Activated T-helper 1 cell treated with anti-CD3 and anti-CD28 coated beads, Interleukin-12 subunit alpha, Interleukin-12 subunit beta, Interleukin-2, Interleukin-4 antibody, amounts not matched to agents 30 ng/mL and 10 ng/mL and 1 ng/mL, durations not matched to agents 14 hours and 24 hours and 36 hours (primary cell): Measurements from ENCODE around the gene AHNAK2. TPM values are rescaled to one million over a fixed set of nuclear protein-coding genes. Genes with fewer than 3 reads are reported as not detected.

Source experiments
- DNase-seq: peaks from one replicate; pipeline ENCODE4 v3.0.0; 2021; ENCODE audit warnings: low spot score
- H3K27ac Mint-ChIP-seq: one replicate; pipeline ENCODE4 v1.8.0; 2021; ENCODE audit warnings: mild to moderate bottlenecking, mixed read lengths
- H3K27me3 Mint-ChIP-seq: one replicate; pipeline ENCODE4 v1.8.0; 2022; ENCODE audit warnings: mild to moderate bottlenecking, moderate library complexity, mixed read lengths; ENCODE audit not compliant: insufficient read depth
- H3K36me3 Mint-ChIP-seq: one replicate; pipeline ENCODE4 v1.8.0; 2021; ENCODE audit warnings: low read depth, mixed read lengths
- H3K4me1 Mint-ChIP-seq: one replicate; pipeline ENCODE4 v1.8.0; 2021; ENCODE audit warnings: low read depth, mixed read lengths
- H3K4me3 Mint-ChIP-seq: one replicate; pipeline ENCODE4 v1.8.0; 2021; ENCODE audit warnings: mild to moderate bottlenecking, moderate library complexity, mixed read lengths
- H3K9me3 Mint-ChIP-seq: one replicate; pipeline ENCODE4 v1.8.0; 2021; ENCODE audit warnings: mixed read lengths
- intact Hi-C: fragments of 100-400 bp; cut with micrococcal nuclease; formaldehyde crosslinking; loops from one replicate; pipeline ENCODE4 v1.15.1; 2024
- total RNA-seq: library from RNA; stranded (reverse); gene quantifications from 2 replicates; pipeline ENCODE4 v1.2.3, GENCODE V29; 2022

Gene AHNAK2
- total RNA-seq, 1 donor from 2014 or later, result 0.05 TPM

DNA sequence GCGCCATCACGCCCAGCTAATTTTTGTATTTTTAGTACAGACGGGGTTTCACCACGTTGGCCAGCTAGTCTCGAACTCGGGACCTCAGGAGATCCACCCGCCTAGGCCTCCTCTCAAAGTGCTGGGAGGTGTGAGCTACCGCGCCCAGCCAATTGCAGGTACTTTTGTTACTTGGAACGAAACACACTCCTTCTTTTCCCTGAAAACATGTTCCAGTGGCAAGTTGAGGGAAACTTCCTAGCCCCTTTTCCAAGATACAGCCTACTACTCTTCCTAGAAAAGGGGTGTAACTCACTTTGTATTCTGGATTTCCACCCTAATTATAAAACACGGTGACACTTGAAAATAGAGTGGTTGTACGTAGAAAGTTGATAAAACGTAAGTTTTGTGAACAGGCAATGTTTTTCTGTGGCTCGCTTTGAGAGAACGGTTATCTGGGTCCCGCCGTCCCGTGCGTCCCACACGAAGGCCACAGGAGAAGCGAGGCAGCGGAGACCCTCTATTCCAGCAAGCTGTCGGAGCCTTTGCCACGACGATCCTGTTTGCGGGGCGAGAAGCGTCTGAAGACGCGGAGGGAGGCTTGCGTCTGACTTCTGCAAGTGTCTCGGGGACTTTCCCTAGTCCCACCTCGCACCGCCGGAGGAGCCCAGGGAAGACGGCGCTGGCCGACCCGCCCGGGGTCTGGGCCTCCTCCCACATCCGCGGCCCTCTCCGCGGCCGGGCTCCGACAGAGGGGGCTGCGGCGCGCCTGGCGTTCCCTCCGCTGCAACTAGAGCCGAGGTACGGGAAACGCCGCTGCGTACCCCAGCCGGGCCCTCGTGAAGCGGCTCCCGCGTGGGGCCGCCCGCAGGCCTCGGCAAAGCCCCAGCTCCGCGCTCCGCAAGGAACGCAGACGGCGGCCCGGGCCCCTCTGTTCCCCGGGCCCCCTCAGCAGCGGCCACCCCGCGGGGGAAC, 42.0 kb upstream of the AHNAK2 start:
- H3K4me1 Mint-ChIP-seq, result peaks cover 72% of the 10 kb centered on the region
- H3K27ac Mint-ChIP-seq, result peak overlapping the region; percentile 83
- H3K27me3 Mint-ChIP-seq, result no peaks in the 10 kb centered on the region
- H3K36me3 Mint-ChIP-seq, result peaks cover 36% of the 10 kb centered on the region
- H3K4me3 Mint-ChIP-seq, result peak overlapping the region; percentile 92
- no peaks in the 10 kb centered on the region for H3K9me3 Mint-ChIP-seq
- intact Hi-C loops, result loop anchor here (2.0 kb wide), 1 partner anchor 67 kb away; no protein-coding TSS in a partner anchor
- peak; percentile 48 for DNase-seq

DNA sequence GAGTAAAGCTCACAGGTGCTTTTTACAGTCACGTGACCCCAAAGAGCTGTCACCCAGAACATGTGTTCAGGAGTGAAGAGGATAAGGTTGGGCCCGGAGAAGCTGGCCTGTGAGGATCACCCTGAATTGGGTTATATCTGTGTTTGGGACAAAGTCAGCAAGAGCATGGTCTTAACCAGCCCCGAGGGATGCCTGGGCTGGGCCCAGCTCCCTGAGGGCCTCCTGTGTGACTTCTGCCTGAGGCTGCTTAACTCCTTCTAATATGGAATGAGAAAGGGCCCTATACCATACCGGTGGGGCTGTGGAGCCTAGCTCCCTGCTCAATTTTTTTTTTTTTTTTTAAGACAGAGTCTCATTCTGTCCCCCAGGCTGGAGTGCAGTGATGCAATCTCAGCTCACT, 40.2 kb upstream of the AHNAK2 start:
- H3K9me3 Mint-ChIP-seq, result no peaks in the 10 kb centered on the region
- DNase-seq, result no peak
- no peak overlapping the region for H3K27ac Mint-ChIP-seq
- peaks cover 76% of the 10 kb centered on the region for H3K4me1 Mint-ChIP-seq
- H3K27me3 Mint-ChIP-seq, result no peaks in the 10 kb centered on the region
- intact Hi-C loops, result no loop called here
- peak overlapping the region; percentile 92 for H3K4me3 Mint-ChIP-seq
- peaks cover 37% of the 10 kb centered on the region for H3K36me3 Mint-ChIP-seq

DNA sequence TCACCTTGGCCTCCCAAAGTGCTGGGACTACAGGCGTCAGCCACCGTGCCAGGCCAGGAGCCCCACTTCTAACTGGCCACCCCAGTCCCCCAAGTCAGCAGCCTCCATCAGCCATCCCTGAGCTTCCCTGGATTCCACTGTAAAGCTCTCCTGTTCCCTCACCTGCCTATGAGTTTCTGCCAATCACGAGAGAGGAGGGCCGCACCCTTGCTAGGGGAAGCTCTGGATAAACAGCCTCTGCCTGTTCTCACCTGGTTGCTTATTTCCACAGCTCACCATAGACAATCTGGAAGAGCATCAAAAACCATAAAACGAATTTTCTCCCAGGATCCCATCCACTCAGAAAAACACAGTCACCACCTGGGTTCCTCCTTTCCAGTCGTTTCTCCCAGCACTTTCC, 37.7 kb upstream of the AHNAK2 start:
- Mint-ChIP-seq H3K36me3 (peaks cover 44% of the 10 kb centered on the region), H3K27ac (peak overlapping the region; percentile 67), H3K27me3 (no peaks in the 10 kb centered on the region), H3K4me3 (peak overlapping the region; percentile 42), H3K4me1 (peaks cover 64% of the 10 kb centered on the region), H3K9me3 (no peaks in the 10 kb centered on the region)
- DNase-seq, result no peak
- intact Hi-C loops, result no loop called here

DNA sequence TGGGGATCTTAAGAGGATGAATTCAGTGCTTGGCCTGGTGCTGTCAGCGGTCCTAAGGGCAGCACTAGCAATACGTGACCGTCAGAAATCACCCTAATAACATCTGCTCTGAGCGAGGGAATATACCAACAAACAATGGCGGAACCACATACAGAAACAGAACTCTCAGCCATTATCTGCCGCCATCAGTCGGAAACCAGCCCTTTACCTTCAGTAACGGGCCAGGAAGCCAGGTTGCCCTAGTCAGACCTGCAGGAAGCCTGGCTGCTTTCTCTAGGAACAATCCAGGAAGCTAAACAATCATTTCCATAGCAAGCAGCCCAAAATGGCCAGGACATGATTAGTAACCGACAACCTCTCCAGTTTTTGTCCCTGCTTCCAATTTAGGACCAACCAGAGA, 37.1 kb upstream of the AHNAK2 start:
- intact Hi-C loops, result no loop called here
- Mint-ChIP-seq H3K36me3 (peaks cover 47% of the 10 kb centered on the region), H3K27ac (peak overlapping the region; percentile 3), H3K27me3 (no peaks in the 10 kb centered on the region), H3K4me1 (peaks cover 64% of the 10 kb centered on the region), H3K4me3 (peak overlapping the region; percentile 8), H3K9me3 (no peaks in the 10 kb centered on the region)
- DNase-seq, result no peak

DNA sequence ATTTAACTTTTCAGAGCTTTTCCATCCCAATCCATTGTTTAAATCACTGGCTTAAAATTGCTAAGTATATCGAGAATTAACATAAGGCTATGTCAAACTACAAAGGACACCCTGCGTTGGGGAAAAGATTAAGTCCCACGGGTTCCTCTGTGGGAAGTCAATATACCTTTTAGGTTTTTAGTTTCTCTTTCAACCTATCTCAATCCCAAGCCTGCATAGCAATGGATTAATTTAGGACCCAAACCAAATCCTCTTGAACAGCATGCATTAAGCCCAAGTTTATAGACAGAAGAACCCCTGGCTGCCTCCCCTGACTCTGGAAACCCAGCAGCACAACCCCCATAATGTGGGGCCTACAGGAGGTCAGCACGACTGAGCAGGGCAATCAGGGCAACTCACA, 36.5 kb upstream of the AHNAK2 start:
- Mint-ChIP-seq H3K9me3 (no peaks in the 10 kb centered on the region), H3K27ac (no peak overlapping the region), H3K4me3 (no peak overlapping the region), H3K36me3 (peaks cover 42% of the 10 kb centered on the region), H3K4me1 (peaks cover 62% of the 10 kb centered on the region), H3K27me3 (no peaks in the 10 kb centered on the region)
- intact Hi-C loops, result loop anchor here (5.0 kb wide), 1 partner anchor 33 kb away; no protein-coding TSS in a partner anchor
- DNase-seq, result no peak

DNA sequence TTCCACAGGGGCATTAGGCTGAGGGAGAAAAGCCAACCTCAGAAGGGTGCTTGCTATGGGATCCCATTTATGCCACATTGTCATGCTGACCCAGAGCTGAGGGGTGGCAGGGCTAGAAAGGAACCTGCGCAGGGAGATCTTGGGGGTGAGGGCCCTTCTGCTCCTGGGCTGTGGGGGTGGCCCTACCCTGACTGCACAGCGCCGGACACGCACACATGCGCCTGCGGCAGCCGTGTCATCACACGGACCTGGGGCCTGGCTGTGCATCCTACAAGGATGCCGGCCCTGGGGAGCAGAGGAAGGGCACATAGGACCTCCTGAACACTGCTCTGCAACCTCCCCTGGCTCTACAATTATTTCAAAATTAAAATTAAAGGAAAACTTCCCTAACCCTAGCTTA, 35.9 kb upstream of the AHNAK2 start:
- Mint-ChIP-seq H3K4me3 (no peak overlapping the region), H3K4me1 (peaks cover 56% of the 10 kb centered on the region), H3K27me3 (no peaks in the 10 kb centered on the region), H3K36me3 (peaks cover 39% of the 10 kb centered on the region), H3K9me3 (no peaks in the 10 kb centered on the region), H3K27ac (peak overlapping the region; percentile 15)
- intact Hi-C loops, result loop anchor here (5.0 kb wide), 1 partner anchor 33 kb away; no protein-coding TSS in a partner anchor
- no peak for DNase-seq

DNA sequence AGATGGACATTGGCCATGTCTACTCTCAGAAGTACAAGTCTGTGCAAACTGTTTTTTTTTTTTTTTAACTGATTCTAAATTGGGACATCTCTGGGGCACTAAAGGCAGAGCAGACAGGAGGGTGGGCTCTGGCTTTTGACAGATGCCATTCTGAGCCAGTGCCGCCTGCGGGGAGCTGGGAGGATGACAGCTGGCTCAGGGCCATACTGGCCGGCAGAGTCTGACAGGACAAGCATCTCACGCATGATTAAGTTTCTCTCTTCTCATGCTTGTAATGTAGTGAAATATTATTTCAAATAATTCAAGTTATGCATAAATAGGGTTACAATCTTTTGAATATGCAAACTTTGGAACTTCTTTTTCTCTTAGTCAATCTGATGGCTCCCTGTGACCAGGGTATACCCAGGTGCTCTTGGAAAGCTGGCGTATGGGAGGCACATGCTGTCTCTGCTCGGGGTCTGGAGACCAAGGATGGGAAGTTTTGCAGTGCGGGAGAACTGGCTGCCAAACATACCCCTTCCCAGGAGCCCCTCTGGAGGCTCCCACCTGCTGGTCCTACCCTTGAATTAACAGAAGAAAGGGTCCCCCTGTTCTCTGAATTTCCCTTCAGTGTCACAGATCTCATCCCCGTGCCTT, 35.1 kb upstream of the AHNAK2 start:
- H3K4me1 Mint-ChIP-seq, result peaks cover 50% of the 10 kb centered on the region
- no peak for DNase-seq
- peak overlapping the region; percentile 55 for H3K27ac Mint-ChIP-seq
- H3K9me3 Mint-ChIP-seq, result no peaks in the 10 kb centered on the region
- no peaks in the 10 kb centered on the region for H3K27me3 Mint-ChIP-seq
- H3K4me3 Mint-ChIP-seq, result no peak overlapping the region
- H3K36me3 Mint-ChIP-seq, result peaks cover 41% of the 10 kb centered on the region
- intact Hi-C loops, result loop anchor here (5.0 kb wide), 1 partner anchor 34 kb away; no protein-coding TSS in a partner anchor

DNA sequence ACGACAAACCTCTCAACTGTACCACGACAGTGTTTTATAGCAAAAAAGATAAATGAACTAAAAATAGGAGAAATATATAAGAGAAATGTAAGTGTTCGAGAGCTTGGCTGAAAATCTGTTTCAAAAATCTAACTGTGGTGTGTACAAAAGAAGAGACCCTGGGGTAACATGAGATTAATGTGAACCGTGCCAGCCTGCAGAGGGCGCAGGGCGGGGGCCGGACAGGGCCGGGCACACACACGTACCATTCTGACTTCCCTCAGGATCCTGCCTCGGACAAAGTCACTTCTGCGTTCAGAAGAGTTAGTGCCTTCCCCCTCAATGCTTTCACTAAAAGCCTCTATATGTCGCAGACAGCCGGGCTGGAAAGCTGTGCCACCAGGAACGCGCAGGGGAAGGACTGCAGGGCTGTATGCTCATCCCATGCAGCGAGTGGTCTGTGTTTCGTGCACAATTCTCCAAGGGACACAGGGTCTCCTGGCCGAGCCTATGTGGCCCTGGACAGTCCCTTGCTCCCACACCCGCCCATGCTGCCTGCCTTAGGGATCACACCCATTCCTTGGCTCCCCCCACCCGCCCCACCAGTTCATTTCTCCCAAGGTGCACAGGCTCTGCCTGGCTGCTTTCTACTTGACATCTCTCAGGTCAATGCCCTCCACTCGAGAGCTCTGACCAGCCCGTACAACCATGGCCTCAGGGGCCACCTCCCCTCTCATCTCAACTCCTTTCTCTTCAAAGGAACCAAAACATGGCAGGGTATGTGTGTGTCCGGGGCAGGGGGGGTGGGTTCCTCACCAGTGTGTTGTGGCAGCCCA, 34.2 kb upstream of the AHNAK2 start:
- Mint-ChIP-seq H3K4me1 (peaks cover 42% of the 10 kb centered on the region), H3K4me3 (no peak overlapping the region), H3K36me3 (peaks cover 40% of the 10 kb centered on the region), H3K9me3 (no peaks in the 10 kb centered on the region), H3K27ac (no peak overlapping the region), H3K27me3 (no peaks in the 10 kb centered on the region)
- no peak for DNase-seq
- intact Hi-C loops, result loop anchor here (5.0 kb wide), 1 partner anchor 35 kb away; no protein-coding TSS in a partner anchor

DNA sequence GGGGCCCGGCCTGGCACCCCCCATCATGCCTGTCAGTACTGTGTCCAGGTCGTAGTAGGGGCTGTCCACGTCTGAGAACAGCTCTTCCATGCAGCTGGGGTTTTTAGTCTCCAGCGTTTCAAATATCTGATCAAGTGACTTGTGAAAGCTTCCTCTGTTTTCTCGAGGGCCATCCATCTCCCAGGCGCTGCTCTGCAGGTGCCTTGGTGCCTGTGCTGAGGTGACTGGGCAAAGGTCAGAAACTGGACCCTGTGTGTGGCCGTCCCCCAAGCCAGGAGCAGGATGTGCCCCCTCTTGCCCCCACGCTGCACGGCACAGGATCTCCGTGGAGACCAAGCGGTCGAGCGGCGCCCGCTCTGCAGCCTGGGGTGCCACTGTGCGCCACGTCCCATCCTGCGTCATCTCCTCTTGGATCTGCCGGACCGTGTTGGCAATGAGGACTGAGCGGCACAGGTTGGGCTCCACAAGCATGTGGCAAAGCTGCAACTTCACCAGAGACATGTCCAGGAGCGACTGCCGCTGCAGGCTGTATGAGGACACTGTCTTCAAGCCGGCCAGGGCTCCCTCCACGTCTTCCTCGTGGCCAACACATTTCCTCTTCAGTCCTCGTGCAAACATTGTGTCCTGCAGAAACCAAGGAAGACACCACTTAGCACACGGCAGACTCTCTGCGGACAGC, 33.3 kb upstream of the AHNAK2 start:
- Mint-ChIP-seq H3K4me1 (peaks cover 33% of the 10 kb centered on the region), H3K27ac (no peak overlapping the region), H3K4me3 (no peak overlapping the region), H3K9me3 (no peaks in the 10 kb centered on the region), H3K27me3 (no peaks in the 10 kb centered on the region), H3K36me3 (peaks cover 36% of the 10 kb centered on the region)
- intact Hi-C loops, result loop anchor here (5.0 kb wide), 1 partner anchor 36 kb away; no protein-coding TSS in a partner anchor
- DNase-seq, result no peak

DNA sequence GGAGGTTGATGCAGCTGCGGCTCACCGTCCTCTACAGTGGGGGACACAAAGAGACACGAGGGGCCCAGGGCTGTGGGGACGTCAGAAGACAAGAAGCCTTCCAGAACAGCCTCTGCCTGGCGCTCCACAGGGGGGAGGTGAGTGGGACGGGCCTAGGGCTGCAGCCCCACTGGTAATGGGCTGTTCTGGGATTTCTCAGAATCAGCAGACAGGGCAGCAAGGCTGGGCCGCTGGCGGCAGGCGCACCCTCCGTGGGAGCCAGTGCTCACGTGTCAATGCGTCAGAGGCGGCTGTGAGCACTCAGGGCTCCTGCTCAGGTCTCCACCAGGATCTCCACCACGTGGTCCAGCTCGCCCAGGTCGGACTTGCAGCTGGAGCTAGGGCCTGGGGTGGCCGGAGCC, 32.7 kb upstream of the AHNAK2 start:
- peaks cover 28% of the 10 kb centered on the region for H3K4me1 Mint-ChIP-seq
- H3K36me3 Mint-ChIP-seq, result peaks cover 34% of the 10 kb centered on the region
- DNase-seq, result no peak
- intact Hi-C loops, result loop anchor here (5.0 kb wide), 1 partner anchor 36 kb away; no protein-coding TSS in a partner anchor
- H3K4me3 Mint-ChIP-seq, result no peak overlapping the region
- no peak overlapping the region for H3K27ac Mint-ChIP-seq
- no peaks in the 10 kb centered on the region for H3K9me3 Mint-ChIP-seq
- H3K27me3 Mint-ChIP-seq, result no peaks in the 10 kb centered on the region

DNA sequence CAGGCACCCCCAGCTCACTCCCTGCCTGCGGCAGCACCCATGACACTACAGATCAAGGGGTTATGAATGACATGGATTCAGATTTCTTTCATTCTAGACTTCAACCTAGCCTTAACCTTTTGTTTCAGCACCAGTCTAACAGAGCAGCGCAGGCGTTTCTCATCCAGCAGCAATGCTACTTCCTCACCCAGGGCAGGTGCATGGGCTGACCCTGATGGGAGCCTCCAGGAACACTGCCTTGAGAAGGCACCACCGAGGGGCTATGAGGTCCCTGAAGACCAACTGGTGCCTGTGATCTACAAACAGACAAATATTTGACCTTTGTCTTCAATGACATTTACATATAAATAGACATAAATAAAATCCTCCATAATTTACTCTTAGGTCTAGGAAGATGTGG, 31.9 kb upstream of the AHNAK2 start:
- peaks cover 20% of the 10 kb centered on the region for H3K4me1 Mint-ChIP-seq
- intact Hi-C loops, result loop anchor here (5.0 kb wide), 1 partner anchor 37 kb away; no protein-coding TSS in a partner anchor

More for the DNA sequence above, 31.9 kb upstream of the AHNAK2 start:
- Mint-ChIP-seq H3K36me3 (peaks cover 28% of the 10 kb centered on the region), H3K27ac (no peak overlapping the region), H3K9me3 (no peaks in the 10 kb centered on the region), H3K4me3 (no peak overlapping the region), H3K27me3 (no peaks in the 10 kb centered on the region)
- no peak for DNase-seq
